Femur (tissue), 1 donor: ENCODE measurements around the gene ZNF79.

Experiments
- DNase-seq: peaks from one replicate; pipeline ENCODE4 v3.0.0-alpha.2; 2017

The ZNF79 gene

DNA sequence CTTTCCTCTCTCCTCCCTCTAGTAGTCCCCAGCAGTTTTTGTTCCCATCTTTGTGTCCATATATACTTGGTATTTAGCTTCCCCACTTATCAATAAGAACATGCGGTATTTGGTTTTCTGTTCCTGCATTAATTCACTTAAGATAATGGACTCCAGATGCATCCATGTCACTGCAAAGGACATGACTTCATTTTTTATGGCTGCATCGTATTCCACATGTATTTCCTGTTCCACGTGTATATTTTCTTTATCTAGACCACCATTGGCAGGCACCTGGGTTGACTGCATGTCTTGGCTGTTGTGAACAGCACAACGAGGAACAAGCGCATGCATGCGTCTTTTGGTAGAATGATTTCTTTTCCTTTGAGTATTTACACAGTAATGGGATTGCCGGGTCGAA is 6.2 kb downstream of the ZNF79 start:
- DNase-seq, result no peak

DNA sequence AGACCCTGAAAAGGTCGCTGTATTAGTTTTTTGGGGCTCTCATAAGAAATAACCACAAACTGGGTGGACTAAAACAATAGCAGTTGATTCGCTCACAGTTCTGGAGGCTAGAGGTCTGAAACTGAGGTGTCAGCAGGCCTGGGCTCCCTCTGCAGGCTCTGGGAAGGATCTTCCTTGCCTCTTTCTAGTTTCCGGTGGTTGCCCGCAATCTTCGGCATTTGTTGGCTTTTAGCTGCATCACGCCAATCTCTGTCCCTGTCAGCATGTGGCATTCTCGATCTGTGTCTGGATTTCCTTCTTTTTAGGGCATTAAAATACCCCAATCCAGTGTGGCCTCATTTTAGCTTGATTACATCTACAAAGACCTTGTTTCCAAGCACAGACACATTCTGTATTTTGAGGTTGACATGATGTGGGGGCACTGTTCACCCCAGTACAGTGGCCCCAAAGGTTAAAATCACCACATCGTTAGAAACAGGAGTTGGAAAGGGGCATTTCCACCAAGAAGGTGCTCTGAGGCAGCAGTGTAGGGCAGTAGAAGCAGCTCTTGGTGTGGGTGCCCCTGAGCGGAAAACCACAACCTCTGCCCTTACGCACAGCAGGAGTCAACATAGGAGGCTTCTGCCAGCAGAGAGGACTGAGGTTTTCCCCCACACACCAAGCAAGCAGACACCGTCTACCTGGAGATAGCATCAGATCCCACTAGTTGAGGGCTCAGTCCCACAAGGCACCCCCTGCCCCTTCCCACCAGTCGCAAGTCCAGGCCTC is 13.5 kb downstream of the ZNF79 start:
- no peak for DNase-seq

GRCh38 chr9:127438394-127438793 is 14.2 kb downstream of the ZNF79 start:
- no peak for DNase-seq

- no peak for DNase-seq
Observed at GRCh38 chr9:127444283-127444920, 20.2 kb downstream of the ZNF79 start.

- no peak for DNase-seq
Observed at GRCh38 chr9:127444921-127445850, 21.0 kb downstream of the ZNF79 start.

GRCh38 chr9:127445851-127446712 is 21.9 kb downstream of the ZNF79 start:
- no peak for DNase-seq

DNA sequence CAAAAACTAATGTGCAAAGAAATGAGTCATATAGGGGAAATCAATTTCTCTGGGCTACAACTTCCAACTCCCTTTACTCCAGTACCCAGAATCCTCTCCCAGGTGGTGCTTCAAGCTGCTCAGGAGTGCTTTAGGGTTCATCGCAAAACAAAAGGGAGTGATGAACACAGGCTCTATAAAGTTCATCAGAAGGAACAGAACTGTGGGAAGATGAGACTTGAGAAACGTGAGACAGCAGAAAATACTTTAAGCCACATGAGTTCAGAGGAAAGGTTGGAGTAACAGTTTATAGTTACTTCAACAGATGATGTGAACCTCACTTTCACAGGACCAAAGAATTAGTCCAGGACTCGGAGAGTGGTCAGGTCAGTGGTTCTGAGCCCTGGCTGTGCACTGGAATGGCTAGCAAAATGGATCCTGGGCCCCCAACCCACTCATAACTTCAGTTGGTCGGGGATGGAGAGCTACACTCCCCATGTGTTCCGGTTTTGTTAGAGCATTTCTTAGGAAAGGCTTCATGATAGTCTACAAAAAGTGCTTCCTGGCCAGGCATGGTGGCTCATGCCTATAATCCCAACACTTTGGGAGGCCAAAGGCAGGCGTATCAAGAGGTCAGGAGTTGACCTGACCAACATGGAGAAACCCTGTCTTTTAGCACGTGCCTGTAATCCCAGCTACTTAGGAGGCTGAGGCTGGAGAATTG is 22.7 kb downstream of the ZNF79 start:
- no peak for DNase-seq

GRCh38 chr9:127447416-127448111 is 23.4 kb downstream of the ZNF79 start:
- no peak for DNase-seq

GRCh38 chr9:127448112-127448805 is 24.1 kb downstream of the ZNF79 start:
- DNase-seq, result no peak

GRCh38 chr9:127449332-127449966 is 25.3 kb downstream of the ZNF79 start:
- DNase-seq, result no peak

- DNase-seq, result peak; percentile 42
Observed at GRCh38 chr9:127450243-127450760, 26.1 kb downstream of the ZNF79 start.

DNA sequence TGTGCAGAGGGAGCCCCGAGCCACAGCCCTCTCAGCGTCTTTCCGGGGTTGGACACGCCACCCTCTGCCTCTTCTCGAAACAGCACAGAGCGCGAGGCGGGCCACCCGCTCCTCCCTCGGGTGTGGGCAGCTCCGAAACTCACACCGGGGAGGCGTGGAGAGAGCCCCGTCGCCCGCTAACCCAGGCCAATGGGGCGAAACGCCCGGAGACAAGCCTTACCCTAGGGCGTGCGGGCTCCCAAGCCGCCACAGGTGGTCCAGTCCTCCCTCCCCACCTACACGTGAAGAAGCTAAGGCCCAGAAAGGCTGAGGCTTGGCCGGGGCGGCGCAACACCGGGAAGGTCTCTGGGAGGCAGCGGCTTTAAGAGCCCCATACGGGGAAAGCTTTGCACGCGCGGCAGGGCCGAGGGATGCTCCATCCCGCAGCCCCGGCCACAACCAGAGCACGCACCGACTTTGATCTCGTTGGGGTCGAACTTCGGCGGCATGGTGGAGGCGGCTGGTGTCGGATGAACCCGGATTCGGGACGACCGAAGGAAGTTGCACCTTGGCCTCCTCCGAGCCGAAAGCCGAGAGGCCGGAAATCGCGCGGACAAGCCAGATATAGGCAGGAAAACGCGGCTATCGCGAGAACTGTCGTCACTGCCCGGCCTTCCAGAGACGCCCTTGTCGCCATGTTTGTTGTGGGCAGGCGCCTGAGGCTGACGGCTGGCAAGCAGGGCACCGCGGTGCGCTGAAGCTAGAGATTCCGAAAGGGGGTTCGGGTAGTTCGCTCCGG is 26.8 kb downstream of the ZNF79 start, which contains the start of the genes LRSAM1 and RPL12:
LRSAM1 (plus strand) TSS at position 681 of the 778 bp plus-strand sequence. CDS start 3,018 bp downstream, outside the sequence.
RPL12 (minus strand) TSS at position 577 of the 778 bp plus-strand sequence; CDS start at position 488, 89 bp downstream.
- DNase-seq, result peak; percentile 98

GRCh38 chr9:127451608-127451857 is 27.4 kb downstream of the ZNF79 start:
- no peak for DNase-seq

- peak; percentile 65 for DNase-seq
Observed at GRCh38 chr9:127451858-127452656, 27.9 kb downstream of the ZNF79 start.

DNA sequence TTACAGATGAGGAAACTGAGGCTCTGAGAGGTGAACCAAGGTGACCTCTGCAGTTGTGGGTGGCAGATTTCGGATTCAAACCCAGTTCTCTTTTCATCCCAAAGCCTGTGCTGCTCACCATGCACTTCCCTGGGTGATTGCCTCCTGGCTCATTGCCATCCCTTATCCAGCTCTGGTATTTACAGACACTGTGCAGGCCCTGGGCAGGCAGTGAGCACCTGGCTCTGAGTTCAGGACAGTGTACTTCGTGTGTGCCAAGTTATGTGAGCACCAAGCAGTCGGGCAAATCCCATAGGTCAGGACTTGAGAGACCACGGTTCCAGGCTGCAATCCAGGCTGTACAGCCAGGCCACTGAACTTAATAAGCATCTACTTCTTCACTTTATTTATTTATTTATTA is 28.5 kb downstream of the ZNF79 start:
- DNase-seq, result peak; percentile 46

GRCh38 chr9:127455324-127455992 is 31.3 kb downstream of the ZNF79 start:
- no peak for DNase-seq

GRCh38 chr9:127457191-127457878 is 33.2 kb downstream of the ZNF79 start:
- DNase-seq, result no peak
